ENCODE data around the gene HESX1. TPM values are rescaled to one million over a fixed set of nuclear protein-coding genes. Genes with fewer than 3 reads are reported as not detected.

Gene HESX1
- total and polyA plus RNA-seq, 9 of the 15 experiments (the other 6 are each of a cell fraction or from before 2014, with no cell fraction given) = 0.16 to 1.2 (median 0.76) TPM

GRCh38 chr3:57165641-57166040 lies 34.1 kb downstream of the HESX1 start:
- FAIRE-seq (no peak), ATAC-seq (no peak), DNase-seq (ENCODE audit: extremely low read depth in 1 of 4, low spot score in 3 of 4) (no peak)
- H3K27me3 ChIP-seq (ENCODE audit: control insufficient read depth in 2 of 2, insufficient read depth in 2 of 2, low read length in 2 of 2) = peaks cover 13 to 35% of the 10 kb centered on the region in 2 experiments
- TF ChIP-seq ZFPM2 (CRISPR knock-in tag; IDR thresholded peaks at IDR 0.05) (no peak), ZNF354B (CRISPR knock-in tag; IDR thresholded peaks at IDR 0.05) (no peak), RCOR1 (IDR thresholded peaks at IDR 0.05; ENCODE audit: borderline replicate concordance in 1 of 2, low read depth in 2 of 2, low read length in 2 of 2) (no peak), BRD4 (IDR thresholded peaks at IDR 0.05) (no peak), ZSCAN32 (CRISPR knock-in tag; IDR thresholded peaks at IDR 0.05) (no peak)
- H3K4me3 ChIP-seq = no peak overlapping the region
- no peak overlapping the region for H3K9ac ChIP-seq (ENCODE audit: insufficient read depth in 1 of 2, low read depth in 2 of 2, low read length in 2 of 2)
- no peaks in the 10 kb centered on the region for H3K36me3 ChIP-seq (ENCODE audit: control insufficient read depth, insufficient read depth, low read length)
- no peak overlapping the region for H3K27ac ChIP-seq (ENCODE audit: extremely low read depth, low read depth, low read length)
- H2AFZ ChIP-seq (ENCODE audit: low read depth, low read length) = no peak overlapping the region
- H3K79me2 ChIP-seq (ENCODE audit: control insufficient read depth, insufficient read depth, low read length) = no peaks in the 10 kb centered on the region
- no peaks in the 10 kb centered on the region for H3K9me3 ChIP-seq (replicated peaks; ENCODE audit: control insufficient read depth, insufficient read depth, low read depth, low read length)
- no peaks in the 10 kb centered on the region for H3K9me1 ChIP-seq (ENCODE audit: control insufficient read depth, insufficient read depth, low read length)
- no peak overlapping the region for H3K4me2 ChIP-seq (ENCODE audit: insufficient read depth, low read length)
- BruUV-seq (replicated peaks) = no TSS peak
- CTCF ChIA-PET (ENCODE audit: low intra/inter-chr PET ratio) = no interaction called here
- POLR2A ChIA-PET = no interaction called here
- intact Hi-C loops (cut with micrococcal nuclease) (loop anchor here (5.0 to 10.0 kb wide), 2 partner anchors 63 to 171 kb away; no protein-coding TSS in a partner anchor), in situ Hi-C loops (cut with MboI) (no loop called here)
- H4K20me1 ChIP-seq (replicated peaks; ENCODE audit: control insufficient read depth, insufficient read depth, low read length) = no peaks in the 10 kb centered on the region
- peaks cover 0 to 21% of the 10 kb centered on the region in 2 experiments; a peak in 2 of 5 replicates for H3K4me1 ChIP-seq (replicated peaks in 1 of 2; ENCODE audit: control insufficient read depth in 2 of 2, insufficient read depth in 2 of 2, low read length in 2 of 2)
- WGBS (ENCODE audit: insufficient coverage, low coverage, missing lambda C conversion rate) = 15% methylated on average over 4 of the region's 4 CpGs
